Measurements from ENCODE around the gene GNS. TPM values are rescaled to one million over a fixed set of nuclear protein-coding genes. Genes with fewer than 3 reads are reported as not detected.

The GNS gene
- total and polyA plus RNA-seq, 4 donors: 27.8 to 78.6 (median 57.4) TPM

GRCh38 chr12:64724201-64724745 lies 34.9 kb downstream of the GNS start:
- TF ChIP-seq GABPA (IDR thresholded peaks at IDR 0.05 in 1 of 2, conservative IDR thresholded peaks at IDR 0.05 in 1 of 2): no peak
- TF ChIP-seq NR2F2 (IDR thresholded peaks at IDR 0.05): no peak
- TF ChIP-seq HNF4G (IDR thresholded peaks at IDR 0.05): no peak
- no peak for TF ChIP-seq EGR1 (IDR thresholded peaks at IDR 0.05; ENCODE audit: low read depth in 2 of 2)
- no peak for TF ChIP-seq SP1 (IDR thresholded peaks at IDR 0.05)
- no peak for TF ChIP-seq FOXA2 (IDR thresholded peaks at IDR 0.05)
- TF ChIP-seq HNF4A (conservative IDR thresholded peaks at IDR 0.05): no peak
- no peak for TF ChIP-seq RAD21 (IDR thresholded peaks at IDR 0.05)
- TF ChIP-seq, protein P1, sequence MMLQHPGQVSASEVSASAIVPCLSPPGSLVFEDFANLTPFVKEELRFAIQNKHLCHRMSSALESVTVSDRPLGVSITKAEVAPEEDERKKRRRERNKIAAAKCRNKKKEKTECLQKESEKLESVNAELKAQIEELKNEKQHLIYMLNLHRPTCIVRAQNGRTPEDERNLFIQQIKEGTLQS (IDR thresholded peaks at IDR 0.05): no peak
- TF ChIP-seq JUND (IDR thresholded peaks at IDR 0.05): no peak
- TF ChIP-seq YY1 (IDR thresholded peaks at IDR 0.05): no peak
- TF ChIP-seq, protein P2, sequence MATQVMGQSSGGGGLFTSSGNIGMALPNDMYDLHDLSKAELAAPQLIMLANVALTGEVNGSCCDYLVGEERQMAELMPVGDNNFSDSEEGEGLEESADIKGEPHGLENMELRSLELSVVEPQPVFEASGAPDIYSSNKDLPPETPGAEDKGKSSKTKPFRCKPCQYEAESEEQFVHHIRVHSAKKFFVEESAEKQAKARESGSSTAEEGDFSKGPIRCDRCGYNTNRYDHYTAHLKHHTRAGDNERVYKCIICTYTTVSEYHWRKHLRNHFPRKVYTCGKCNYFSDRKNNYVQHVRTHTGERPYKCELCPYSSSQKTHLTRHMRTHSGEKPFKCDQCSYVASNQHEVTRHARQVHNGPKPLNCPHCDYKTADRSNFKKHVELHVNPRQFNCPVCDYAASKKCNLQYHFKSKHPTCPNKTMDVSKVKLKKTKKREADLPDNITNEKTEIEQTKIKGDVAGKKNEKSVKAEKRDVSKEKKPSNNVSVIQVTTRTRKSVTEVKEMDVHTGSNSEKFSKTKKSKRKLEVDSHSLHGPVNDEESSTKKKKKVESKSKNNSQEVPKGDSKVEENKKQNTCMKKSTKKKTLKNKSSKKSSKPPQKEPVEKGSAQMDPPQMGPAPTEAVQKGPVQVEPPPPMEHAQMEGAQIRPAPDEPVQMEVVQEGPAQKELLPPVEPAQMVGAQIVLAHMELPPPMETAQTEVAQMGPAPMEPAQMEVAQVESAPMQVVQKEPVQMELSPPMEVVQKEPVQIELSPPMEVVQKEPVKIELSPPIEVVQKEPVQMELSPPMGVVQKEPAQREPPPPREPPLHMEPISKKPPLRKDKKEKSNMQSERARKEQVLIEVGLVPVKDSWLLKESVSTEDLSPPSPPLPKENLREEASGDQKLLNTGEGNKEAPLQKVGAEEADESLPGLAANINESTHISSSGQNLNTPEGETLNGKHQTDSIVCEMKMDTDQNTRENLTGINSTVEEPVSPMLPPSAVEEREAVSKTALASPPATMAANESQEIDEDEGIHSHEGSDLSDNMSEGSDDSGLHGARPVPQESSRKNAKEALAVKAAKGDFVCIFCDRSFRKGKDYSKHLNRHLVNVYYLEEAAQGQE (IDR thresholded peaks at IDR 0.05): no peak
- Histone ChIP-seq H3K9ac (ENCODE audit: low read depth in 1 of 2, low read length in 2 of 2) (no peak overlapping the region), H3K27ac (ENCODE audit: low read depth in 1 of 2, low read length in 2 of 2) (no peak overlapping the region), H3K27me3 (ENCODE audit: control insufficient read depth in 4 of 4, insufficient read depth in 4 of 4, low read length in 3 of 4) (no peaks in the 10 kb centered on the region), H3K36me3 (ENCODE audit: control insufficient read depth in 4 of 4, insufficient read depth in 3 of 4, low read depth in 1 of 4, low read length in 3 of 4) (peaks cover 14 to 61% (median 34%) of the 10 kb centered on the region in 4 donors), H3K4me1 (ENCODE audit: control insufficient read depth in 4 of 4, insufficient read depth in 4 of 4, low read length in 3 of 4) (no peaks in the 10 kb centered on the region), H3K9me3 (ENCODE audit: control insufficient read depth in 4 of 4, low read length in 3 of 4) (no peaks in the 10 kb centered on the region), H3K4me3 (ENCODE audit: low read depth in 1 of 3, low read length in 3 of 3) (no peak overlapping the region)
- WGBS: 97% methylated on average over 11 of the region's 11 CpGs
- no peak for DNase-seq (ENCODE audit: low spot score)

- H3K4me3 ChIP-seq (ENCODE audit: low read depth in 1 of 3, low read length in 3 of 3): no peak overlapping the region
- H3K36me3 ChIP-seq (ENCODE audit: control insufficient read depth in 4 of 4, insufficient read depth in 3 of 4, low read depth in 1 of 4, low read length in 3 of 4): peaks cover 14 to 59% (median 34%) of the 10 kb centered on the region in 4 donors
- H3K27me3 ChIP-seq (ENCODE audit: control insufficient read depth in 4 of 4, insufficient read depth in 4 of 4, low read length in 3 of 4): no peaks in the 10 kb centered on the region
- H3K4me1 ChIP-seq (ENCODE audit: control insufficient read depth in 4 of 4, insufficient read depth in 4 of 4, low read length in 3 of 4): no peaks in the 10 kb centered on the region
- DNase-seq (ENCODE audit: low spot score): no peak
- no peaks in the 10 kb centered on the region for H3K9me3 ChIP-seq (ENCODE audit: control insufficient read depth in 4 of 4, low read length in 3 of 4)
- H3K9ac ChIP-seq (ENCODE audit: low read depth in 1 of 2, low read length in 2 of 2): no peak overlapping the region
- WGBS: 94% methylated on average over 2 of the region's 2 CpGs
- H3K27ac ChIP-seq (ENCODE audit: low read depth in 1 of 2, low read length in 2 of 2): no peak overlapping the region
- TF ChIP-seq, protein P1 (IDR thresholded peaks at IDR 0.05): no peak
- TF ChIP-seq FOXA1 (IDR thresholded peaks at IDR 0.05) (no peak), YY1 (IDR thresholded peaks at IDR 0.05) (no peak), CTCF (IDR thresholded peaks at IDR 0.05; ENCODE audit: low read depth, low read length, missing input control) (no peak), SP1 (IDR thresholded peaks at IDR 0.05) (no peak), GABPA (IDR thresholded peaks at IDR 0.05 in 1 of 2, conservative IDR thresholded peaks at IDR 0.05 in 1 of 2) (no peak), JUND (IDR thresholded peaks at IDR 0.05) (no peak), RXRA (IDR thresholded peaks at IDR 0.05) (no peak), RAD21 (IDR thresholded peaks at IDR 0.05) (no peak), FOXA2 (IDR thresholded peaks at IDR 0.05) (no peak), NR2F2 (IDR thresholded peaks at IDR 0.05) (no peak), EGR1 (IDR thresholded peaks at IDR 0.05; ENCODE audit: low read depth in 2 of 2) (no peak), HNF4G (IDR thresholded peaks at IDR 0.05) (no peak)
- TF ChIP-seq, protein P3, sequence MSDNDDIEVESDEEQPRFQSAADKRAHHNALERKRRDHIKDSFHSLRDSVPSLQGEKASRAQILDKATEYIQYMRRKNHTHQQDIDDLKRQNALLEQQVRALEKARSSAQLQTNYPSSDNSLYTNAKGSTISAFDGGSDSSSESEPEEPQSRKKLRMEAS (IDR thresholded peaks at IDR 0.05): no peak
Measured at GRCh38 chr12:64723630-64724029, 35.6 kb downstream of the GNS start.

Data from liver (tissue), 9 donors.